Mesenchymal stem cell (in vitro differentiated cells and primary cell): ENCODE data around the gene CHAC1.

Experiments
- DNase-seq: peaks from one replicate; pipeline ENCODE4 v3.0.0-alpha.2; 2013
- H2AFZ ChIP-seq: one replicate; pipeline ENCODE4 v1.6.1; 2013; ENCODE audit warnings: low read depth, mild to moderate bottlenecking, control low read depth, inconsistent platforms, low read length, moderate library complexity
- H2AK5ac ChIP-seq: 2 replicates; pipeline ENCODE4 v1.6.1; 2013; ENCODE audit warnings: low read length, moderate library complexity, mild to moderate bottlenecking, inconsistent platforms; ENCODE audit not compliant: severe bottlenecking
- H2BK120ac ChIP-seq: one replicate; pipeline ENCODE4 v1.6.1; 2013; ENCODE audit warnings: low read depth, mild to moderate bottlenecking, inconsistent platforms, low read length, moderate library complexity
- H2BK12ac ChIP-seq, 2 experiments: one replicate each; pipeline ENCODE4 v1.6.1; 2013; ENCODE audit warnings: inconsistent platforms in 2 of 2, low read length in 2 of 2, mild to moderate bottlenecking in 2 of 2, moderate library complexity in 2 of 2, control low read depth in 1 of 2
- H2BK15ac ChIP-seq: one replicate; pipeline ENCODE4 v1.6.1; 2013; ENCODE audit warnings: mild to moderate bottlenecking, low read depth, inconsistent platforms; ENCODE audit not compliant: poor library complexity, severe bottlenecking
- H2BK5ac ChIP-seq: 2 replicates; pipeline ENCODE4 v1.6.1; 2013; ENCODE audit warnings: low read depth, mild to moderate bottlenecking, low read length, control low read depth, inconsistent platforms; ENCODE audit not compliant: poor library complexity, severe bottlenecking
- H3K14ac ChIP-seq, 2 experiments: one replicate each; pipeline ENCODE4 v1.6.1; 2013; ENCODE audit warnings: inconsistent platforms in 2 of 2, low read length in 2 of 2, control low read depth in 1 of 2, mild to moderate bottlenecking in 1 of 2, moderate library complexity in 1 of 2
- H3K18ac ChIP-seq, 2 experiments: one replicate each; pipeline ENCODE4 v1.6.1; 2013; ENCODE audit warnings: inconsistent platforms in 2 of 2, low read length in 2 of 2, control low read depth in 1 of 2, low read depth in 1 of 2, mild to moderate bottlenecking in 1 of 2
- H3K23ac ChIP-seq, 2 experiments: one replicate each; pipeline ENCODE4 v1.6.1; 2013; ENCODE audit warnings: inconsistent platforms in 2 of 2, low read length in 2 of 2, mild to moderate bottlenecking in 2 of 2, moderate library complexity in 2 of 2, control low read depth in 1 of 2
- H3K27ac ChIP-seq: 2 replicates; pipeline ENCODE4 v1.5.1; 2013; ENCODE audit warnings: mild to moderate bottlenecking, moderate library complexity, low read length, control low read depth, inconsistent platforms; ENCODE audit not compliant: poor library complexity, severe bottlenecking
- H3K27me3 ChIP-seq, 2 experiments: 2 replicates each; pipeline versions ENCODE4 v1.6.1 to v1.7.0; 2013; ENCODE audit warnings: low read length in 2 of 2, mild to moderate bottlenecking in 2 of 2, moderate library complexity in 2 of 2, control low read depth in 1 of 2, inconsistent platforms in 1 of 2; ENCODE audit not compliant: control insufficient read depth in 1 of 2, insufficient read depth in 1 of 2
- H3K36me3 ChIP-seq, 2 experiments: 2 replicates each; pipeline versions ENCODE4 v1.6.1 to v1.7.0; 2013; ENCODE audit warnings: low read length in 2 of 2, control low read depth in 1 of 2, inconsistent platforms in 1 of 2, low read depth in 1 of 2, mild to moderate bottlenecking in 1 of 2; ENCODE audit not compliant: insufficient read depth in 2 of 2, control insufficient read depth in 1 of 2
- H3K4ac ChIP-seq, 2 experiments: one replicate each; pipeline ENCODE4 v1.6.1; 2013; ENCODE audit warnings: inconsistent platforms in 2 of 2, low read length in 2 of 2, mild to moderate bottlenecking in 2 of 2, moderate library complexity in 2 of 2, control low read depth in 1 of 2, low read depth in 1 of 2
- H3K4me1 ChIP-seq: 2 replicates; pipeline ENCODE4 v1.6.1; 2013; ENCODE audit warnings: low read depth, low read length, control low read depth; ENCODE audit not compliant: control insufficient read depth, insufficient read depth
- H3K4me2 ChIP-seq: 2 replicates; pipeline ENCODE4 v1.6.1; 2013; ENCODE audit warnings: low read length, mild to moderate bottlenecking, inconsistent platforms; ENCODE audit not compliant: poor library complexity, severe bottlenecking
- H3K4me3 ChIP-seq, 2 experiments: 2 replicates each; pipeline versions ENCODE4 v1.5.1 to v1.7.0; 2013; ENCODE audit warnings: low read length in 2 of 2, mild to moderate bottlenecking in 2 of 2, control low read depth in 1 of 2, low read depth in 1 of 2; ENCODE audit not compliant: insufficient read depth in 1 of 2
- H3K79me1 ChIP-seq: replicated peaks from 2 replicates; pipeline ENCODE4 v1.6.1; 2013; ENCODE audit warnings: mild to moderate bottlenecking, control low read depth, low read length, inconsistent platforms; ENCODE audit not compliant: poor library complexity, severe bottlenecking
- H3K9ac ChIP-seq: 2 replicates; pipeline ENCODE4 v1.7.0; 2013; ENCODE audit warnings: mild to moderate bottlenecking, low read length, moderate library complexity
- H3K9me3 ChIP-seq: 2 replicates; pipeline ENCODE4 v1.7.0; 2013; ENCODE audit warnings: mild to moderate bottlenecking, low read length; ENCODE audit not compliant: control insufficient read depth
- H4K8ac ChIP-seq: one replicate; pipeline ENCODE4 v1.6.1; 2013; ENCODE audit warnings: inconsistent platforms, mild to moderate bottlenecking, low read length, moderate library complexity
- H4K91ac ChIP-seq: one replicate; pipeline ENCODE4 v1.6.1; 2013; ENCODE audit warnings: mild to moderate bottlenecking, low read length, inconsistent platforms
- WGBS: methylation state at CpG from one replicate; pipeline ENCODE4 v1.1.7; 2013; ENCODE audit warnings: mixed read lengths; 5-methylcytosine and 5-hydroxymethylcytosine counted together

CHAC1 gene

DNA sequence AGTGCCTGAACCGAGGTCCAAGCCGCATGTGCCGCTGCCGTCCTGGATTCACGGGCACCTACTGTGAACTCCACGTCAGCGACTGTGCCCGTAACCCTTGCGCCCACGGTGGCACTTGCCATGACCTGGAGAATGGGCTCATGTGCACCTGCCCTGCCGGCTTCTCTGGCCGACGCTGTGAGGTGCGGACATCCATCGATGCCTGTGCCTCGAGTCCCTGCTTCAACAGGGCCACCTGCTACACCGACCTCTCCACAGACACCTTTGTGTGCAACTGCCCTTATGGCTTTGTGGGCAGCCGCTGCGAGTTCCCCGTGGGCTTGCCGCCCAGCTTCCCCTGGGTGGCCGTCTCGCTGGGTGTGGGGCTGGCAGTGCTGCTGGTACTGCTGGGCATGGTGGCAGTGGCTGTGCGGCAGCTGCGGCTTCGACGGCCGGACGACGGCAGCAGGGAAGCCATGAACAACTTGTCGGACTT lies 17.0 kb upstream of the CHAC1 start:
- no peak for DNase-seq
- WGBS, result 94% methylated on average over 31 of the region's 31 CpGs
- Histone ChIP-seq H3K27ac (no peak overlapping the region), H3K4me1 (peaks cover 30% of the 10 kb centered on the region), H2AFZ (no peak overlapping the region), H3K9ac (no peak overlapping the region), H3K79me1 (no peaks in the 10 kb centered on the region), H3K4me3 (no peak overlapping the region), H3K27me3 (peaks cover 20 to 45% of the 10 kb centered on the region in 2 experiments), H3K9me3 (no peaks in the 10 kb centered on the region), H3K36me3 (peaks cover 0 to 4% of the 10 kb centered on the region in 2 experiments), H4K8ac (peak overlapping the region; percentile 5), H3K14ac (no peak overlapping the region), H2AK5ac (no peak overlapping the region), H2BK120ac (no peak overlapping the region), H4K91ac (no peak overlapping the region), H3K4ac (no peak overlapping the region), H2BK5ac (no peak overlapping the region), H3K23ac (no peak overlapping the region), H3K4me2 (no peak overlapping the region), H2BK15ac (no peak overlapping the region), H3K18ac (no peak overlapping the region), H2BK12ac (peak overlapping the region in 1 of 2 experiments; percentile 40)

DNA sequence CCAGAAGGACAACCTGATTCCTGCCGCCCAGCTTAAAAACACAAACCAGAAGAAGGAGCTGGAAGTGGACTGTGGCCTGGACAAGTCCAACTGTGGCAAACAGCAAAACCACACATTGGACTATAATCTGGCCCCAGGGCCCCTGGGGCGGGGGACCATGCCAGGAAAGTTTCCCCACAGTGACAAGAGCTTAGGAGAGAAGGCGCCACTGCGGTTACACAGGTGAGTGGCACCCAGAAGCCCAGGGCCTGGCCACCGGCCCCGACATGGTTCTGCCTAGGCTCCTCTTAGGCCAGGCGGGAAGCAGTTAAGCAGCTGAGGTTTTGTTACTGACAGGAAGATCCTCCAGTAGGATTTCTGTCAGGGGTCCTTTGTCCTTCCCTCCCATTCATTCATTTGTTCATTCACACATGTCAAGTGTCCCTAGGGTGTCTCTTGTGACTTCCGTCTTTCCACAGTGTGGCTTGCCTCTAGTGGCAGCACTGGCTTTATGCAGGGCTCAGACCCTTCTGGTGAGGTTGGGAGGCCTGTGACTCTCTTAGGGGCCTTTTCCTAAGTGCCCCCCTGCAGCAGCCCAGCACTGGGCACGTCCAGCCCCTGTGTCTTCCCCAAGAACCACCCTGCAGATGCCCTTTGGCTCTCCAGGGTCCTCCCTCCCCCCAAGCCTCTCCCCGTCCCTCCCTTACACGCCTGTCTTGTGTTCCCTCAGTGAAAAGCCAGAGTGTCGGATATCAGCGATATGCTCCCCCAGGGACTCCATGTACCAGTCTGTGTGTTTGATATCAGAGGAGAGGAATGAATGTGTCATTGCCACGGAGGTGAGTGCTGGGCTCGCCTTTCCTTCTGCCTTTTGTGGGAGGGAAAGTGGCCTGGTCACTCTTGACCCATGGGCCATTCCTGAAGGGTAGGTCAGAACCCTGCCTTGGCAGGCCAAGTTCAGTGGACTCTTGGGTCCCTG lies 16.3 kb upstream of the CHAC1 start:
- Histone ChIP-seq H3K9me3 (no peaks in the 10 kb centered on the region), H3K9ac (no peak overlapping the region), H3K36me3 (peaks cover 0 to 4% of the 10 kb centered on the region in 2 experiments), H2AK5ac (no peak overlapping the region), H3K23ac (no peak overlapping the region), H2BK12ac (peak overlapping the region in 1 of 2 experiments; percentile 21), H3K4me3 (no peak overlapping the region), H2AFZ (no peak overlapping the region), H4K91ac (peak overlapping the region; percentile 41), H2BK5ac (no peak overlapping the region), H3K4me2 (no peak overlapping the region), H3K27ac (no peak overlapping the region), H3K4ac (peak overlapping the region in 1 of 2 experiments; percentile 24), H3K27me3 (peaks cover 14 to 38% of the 10 kb centered on the region in 2 experiments), H3K79me1 (no peaks in the 10 kb centered on the region), H2BK120ac (no peak overlapping the region), H2BK15ac (no peak overlapping the region), H4K8ac (peak overlapping the region; percentile 19), H3K14ac (no peak overlapping the region), H3K4me1 (peaks cover 35% of the 10 kb centered on the region), H3K18ac (no peak overlapping the region)
- WGBS, result 80% methylated on average over 14 of the region's 15 CpGs
- no peak for DNase-seq

GRCh38 chr15:40937762-40938535 lies 15.3 kb upstream of the CHAC1 start:
- Histone ChIP-seq H3K4me3 (no peak overlapping the region), H3K18ac (peak overlapping the region in 1 of 2 experiments; percentile 38)
- WGBS, result 74% methylated on average over 19 of the region's 19 CpGs

GRCh38 chr15:40938536-40938870 lies 14.8 kb upstream of the CHAC1 start:
- Histone ChIP-seq H2BK5ac (no peak overlapping the region), H2BK120ac (no peak overlapping the region), H3K4me1 (peaks cover 36% of the 10 kb centered on the region), H3K79me1 (no peaks in the 10 kb centered on the region), H4K8ac (no peak overlapping the region), H2AFZ (no peak overlapping the region), H3K4me3 (no peak overlapping the region), H3K4ac (no peak overlapping the region), H3K9me3 (no peaks in the 10 kb centered on the region), H3K14ac (no peak overlapping the region), H4K91ac (peak overlapping the region; percentile 34), H3K36me3 (peaks cover 0 to 4% of the 10 kb centered on the region in 2 experiments), H2BK12ac (no peak overlapping the region), H2BK15ac (no peak overlapping the region), H3K9ac (no peak overlapping the region), H3K23ac (no peak overlapping the region), H2AK5ac (no peak overlapping the region), H3K18ac (peak overlapping the region in 1 of 2 experiments; percentile 38), H3K27me3 (peaks cover 4 to 23% of the 10 kb centered on the region in 2 experiments), H3K4me2 (no peak overlapping the region), H3K27ac (no peak overlapping the region)
- no peak for DNase-seq
- WGBS, result 92% methylated on average over 3 of the region's 6 CpGs

More at GRCh38 chr15:40937762-40938535, 15.3 kb upstream of the CHAC1 start:
- Histone ChIP-seq H3K79me1 (no peaks in the 10 kb centered on the region), H3K27me3 (peaks cover 6 to 28% of the 10 kb centered on the region in 2 experiments), H3K23ac (no peak overlapping the region), H2AFZ (no peak overlapping the region), H2BK12ac (peak overlapping the region in 1 of 2 experiments; percentile 21), H3K9me3 (no peaks in the 10 kb centered on the region), H2BK15ac (no peak overlapping the region), H3K36me3 (peaks cover 0 to 4% of the 10 kb centered on the region in 2 experiments), H3K9ac (no peak overlapping the region), H2BK120ac (no peak overlapping the region), H4K91ac (peak overlapping the region; percentile 41), H2AK5ac (no peak overlapping the region), H4K8ac (no peak overlapping the region), H2BK5ac (no peak overlapping the region), H3K14ac (no peak overlapping the region), H3K4ac (no peak overlapping the region), H3K4me2 (no peak overlapping the region), H3K4me1 (peaks cover 37% of the 10 kb centered on the region), H3K27ac (no peak overlapping the region)
- no peak for DNase-seq
